Measurements from ENCODE around the gene ZNF10. TPM values are rescaled to one million over a fixed set of nuclear protein-coding genes. Genes with fewer than 3 reads are reported as not detected.

Gene ZNF10
- total and polyA plus RNA-seq, 2 of the 8 experiments (the other 6 are each of a cell fraction or from before 2014, with no cell fraction given) = 5.2 to 11.9 TPM

DNA sequence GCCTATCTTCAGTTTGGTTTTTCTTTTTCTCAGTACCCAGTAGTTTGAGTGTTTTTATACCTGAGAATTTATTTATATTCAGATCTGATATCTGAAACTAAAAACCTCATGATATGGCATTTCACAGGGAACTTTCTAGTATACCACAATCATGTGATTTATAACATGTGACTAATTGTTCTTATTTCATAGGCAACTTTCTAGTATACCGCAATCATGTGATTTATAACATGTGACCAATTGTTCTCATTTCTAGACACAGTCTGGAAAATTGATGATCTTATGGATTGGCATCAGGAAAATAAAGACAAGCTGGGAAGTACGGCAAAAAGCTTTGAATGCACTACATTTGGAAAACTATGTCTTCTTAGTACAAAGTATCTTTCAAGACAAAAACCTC is 71.5 kb downstream of the ZNF10 start (continued):
- TF ChIP-seq CHD7 (IDR thresholded peaks at IDR 0.05; ENCODE audit: insufficient replicate concordance, low read length) (no peak), KDM4A (IDR thresholded peaks at IDR 0.05; ENCODE audit: low read depth, low read length, severe bottlenecking) (no peak), BCL11A (IDR thresholded peaks at IDR 0.05; ENCODE audit: low read depth in 2 of 2, low read length in 2 of 2) (no peak), RXRA (IDR thresholded peaks at IDR 0.05; ENCODE audit: insufficient read depth, low read depth, low read length) (no peak), CHD1 (IDR thresholded peaks at IDR 0.05; ENCODE audit: low read depth, low read length) (no peak), CTBP2 (IDR thresholded peaks at IDR 0.05; ENCODE audit: borderline replicate concordance, insufficient read depth, insufficient read length, low read length) (no peak), SIRT6 (IDR thresholded peaks at IDR 0.05; ENCODE audit: low read length) (no peak), NANOG (IDR thresholded peaks at IDR 0.05; ENCODE audit: insufficient read depth, low read depth, low read length, poor library complexity, severe bottlenecking) (no peak), GTF2F1 (IDR thresholded peaks at IDR 0.05; ENCODE audit: borderline replicate concordance, low read depth, low read length) (no peak), EGR1 (IDR thresholded peaks at IDR 0.05; ENCODE audit: borderline replicate concordance, low read depth, low read length) (no peak), USF2 (IDR thresholded peaks at IDR 0.05; ENCODE audit: low read length) (no peak)

Data from H1 (cell line).